HepG2 (cell line): Measurements from ENCODE around the gene SLC43A1. TPM values are rescaled to one million over a fixed set of nuclear protein-coding genes. Genes with fewer than 3 reads are reported as not detected.

Source experiments
- CHCHD3 ChIP-seq: sonication (generic); formaldehyde crosslinking; IDR thresholded peaks from 2 replicates; pipeline ENCODE4 v1.8.0; 2022; ENCODE audit warnings: mild to moderate bottlenecking, missing genetic modification reagents, moderate library complexity
- DMTF1 ChIP-seq: sonication (generic); formaldehyde crosslinking; IDR thresholded peaks from 2 replicates; pipeline ENCODE4 v1.4.0; 2020; ENCODE audit warnings: mild to moderate bottlenecking, missing genetic modification reagents
- FOXM1 ChIP-seq: sonication (generic); formaldehyde crosslinking; IDR thresholded peaks from 2 replicates; pipeline ENCODE4 v1.5.0; 2020; ENCODE audit warnings: missing genetic modification reagents
- HDAC6 ChIP-seq: fragments of 200-600 bp; sonication (generic); IDR thresholded peaks from 2 replicates; pipeline ENCODE4 v1.7.0; 2017; ENCODE audit warnings: mild to moderate bottlenecking, antibody characterized with exemption, low read length, low read depth
- POGZ ChIP-seq: sonication (generic); formaldehyde crosslinking; IDR thresholded peaks from 2 replicates; pipeline ENCODE4 v1.4.0; 2020; ENCODE audit warnings: mild to moderate bottlenecking, missing genetic modification reagents
- PRDM10 ChIP-seq: sonication (generic); formaldehyde crosslinking; IDR thresholded peaks from 2 replicates; pipeline ENCODE4 v1.4.0; 2020; ENCODE audit warnings: low read depth, missing genetic modification reagents
- PRDM15 ChIP-seq: sonication (generic); formaldehyde crosslinking; IDR thresholded peaks from 2 replicates; pipeline ENCODE4 v1.4.0; 2020; ENCODE audit warnings: missing genetic modification reagents
- RFX5 ChIP-seq: IDR thresholded peaks from 2 replicates; pipeline ENCODE4 v1.6.1; 2011; ENCODE audit warnings: low read depth, low read length, improper control_type of control experiment
- SP140L ChIP-seq: sonication (generic); formaldehyde crosslinking; IDR thresholded peaks from 2 replicates; pipeline ENCODE4 v1.4.0; 2020; ENCODE audit warnings: missing genetic modification reagents, borderline replicate concordance
- SRSF1 ChIP-seq: fragments of 200-400 bp; formaldehyde crosslinking; optimal IDR thresholded peaks from 2 replicates; pipeline ENCODE3; 2017; ENCODE audit warnings: mild to moderate bottlenecking, low read depth, low read length, moderate library complexity
- TFE3 ChIP-seq: IDR thresholded peaks from 2 replicates; pipeline ENCODE4 v1.6.1; 2016
- ZBTB20 ChIP-seq: sonication (generic); formaldehyde crosslinking; IDR thresholded peaks from 2 replicates; pipeline ENCODE4 v1.8.1; 2023; ENCODE audit warnings: missing genetic modification reagents, low read depth, mild to moderate bottlenecking, borderline replicate concordance
- ZFX ChIP-seq: sonication (generic); formaldehyde crosslinking; IDR thresholded peaks from 2 replicates; pipeline ENCODE4 v1.4.0; 2020; ENCODE audit warnings: mild to moderate bottlenecking, low read depth, missing genetic modification reagents, moderate library complexity
- ZNF292 ChIP-seq: sonication (generic); formaldehyde crosslinking; IDR thresholded peaks from 2 replicates; pipeline ENCODE4 v1.8.1; 2022; ENCODE audit warnings: mild to moderate bottlenecking, low read depth, missing genetic modification reagents, borderline replicate concordance
- ZNF547 ChIP-seq: sonication (generic); formaldehyde crosslinking; IDR thresholded peaks from 2 replicates; pipeline ENCODE4 v1.5.1; 2020; ENCODE audit warnings: mild to moderate bottlenecking, missing genetic modification reagents
- ZSCAN12 ChIP-seq: sonication (generic); formaldehyde crosslinking; IDR thresholded peaks from 2 replicates; pipeline ENCODE4 v1.9.0; 2021; ENCODE audit warnings: mild to moderate bottlenecking, missing genetic modification reagents
- ZSCAN21 ChIP-seq: sonication (generic); formaldehyde crosslinking; IDR thresholded peaks from 2 replicates; pipeline ENCODE4 v1.8.0; 2022; ENCODE audit warnings: mild to moderate bottlenecking, missing genetic modification reagents, moderate library complexity, borderline replicate concordance
- polyA plus RNA-seq, 8 experiments: library from polyadenylated mRNA; depleted of rRNA in 3 of 8; stranded (reverse) in 7 of 8; unstranded in 1 of 8; fragments of >200 nt; fragmentation: Illumina TruSeq in 4 of 8; extraction: Trizol in 4 of 8; gene quantifications; 2 replicates each; pipeline versions ENCODE4 v1.2.1 to v1.2.3, GENCODE V29; 2011 to 2016; ENCODE audit warnings: low read depth in 4 of 8, missing spikeins in 1 of 8, mixed read lengths in 1 of 8; ENCODE audit not compliant: insufficient read depth in 1 of 8
- total RNA-seq, 5 experiments: library from RNA; depleted of rRNA; stranded (reverse); fragments of >200 nt; fragmentation: Illumina TruSeq; extraction: Trizol; gene quantifications; 2 replicates each; pipeline ENCODE4 v1.2.3, GENCODE V29; 2016; ENCODE audit warnings: low read depth in 1 of 5

Gene SLC43A1
- total and polyA plus RNA-seq, 2 of the 13 experiments (the other 11 are each of a cell fraction or from before 2014, with no cell fraction given), result 72.3 to 87.6 TPM

GRCh38 chr11:57515332-57516060 lies at the start of gene SLC43A1 (continued):
- no peak for TF ChIP-seq ZBTB20 (CRISPR knock-in tag)
- no peak for TF ChIP-seq DMTF1 (CRISPR knock-in tag)
- TF ChIP-seq PRDM10 (CRISPR knock-in tag), result no peak
- TF ChIP-seq HDAC6, result no peak
- TF ChIP-seq ZFX (CRISPR knock-in tag), result no peak; the same call in 1 of the 2 replicates
- TF ChIP-seq ZNF292, result peak; percentile 76; the same call in 1 of the 2 replicates
- TF ChIP-seq ZSCAN12 (CRISPR knock-in tag), result no peak
- no peak for TF ChIP-seq PRDM15
- no peak for TF ChIP-seq RFX5
- TF ChIP-seq SP140L, result no peak; the same call in 1 of the 2 replicates
- TF ChIP-seq TFE3 (CRISPR knock-in tag), result peak; percentile 79
- no peak for TF ChIP-seq SRSF1
- peak; percentile 49; the same call in 1 of the 2 replicates for TF ChIP-seq ZNF547
- no peak for TF ChIP-seq CHCHD3 (CRISPR knock-in tag)
- no peak for TF ChIP-seq FOXM1 (CRISPR knock-in tag)
- TF ChIP-seq ZSCAN21 (CRISPR knock-in tag), result no peak
- TF ChIP-seq POGZ (CRISPR knock-in tag), result peak; percentile 42; the same call in 1 of the 2 replicates
